ENCODE data around the gene PDE1A. TPM values are rescaled to one million over a fixed set of nuclear protein-coding genes. Genes with fewer than 3 reads are reported as not detected.

Gene PDE1A
- total RNA-seq, 1 experiment from 2014 or later = 3.1 TPM

DNA sequence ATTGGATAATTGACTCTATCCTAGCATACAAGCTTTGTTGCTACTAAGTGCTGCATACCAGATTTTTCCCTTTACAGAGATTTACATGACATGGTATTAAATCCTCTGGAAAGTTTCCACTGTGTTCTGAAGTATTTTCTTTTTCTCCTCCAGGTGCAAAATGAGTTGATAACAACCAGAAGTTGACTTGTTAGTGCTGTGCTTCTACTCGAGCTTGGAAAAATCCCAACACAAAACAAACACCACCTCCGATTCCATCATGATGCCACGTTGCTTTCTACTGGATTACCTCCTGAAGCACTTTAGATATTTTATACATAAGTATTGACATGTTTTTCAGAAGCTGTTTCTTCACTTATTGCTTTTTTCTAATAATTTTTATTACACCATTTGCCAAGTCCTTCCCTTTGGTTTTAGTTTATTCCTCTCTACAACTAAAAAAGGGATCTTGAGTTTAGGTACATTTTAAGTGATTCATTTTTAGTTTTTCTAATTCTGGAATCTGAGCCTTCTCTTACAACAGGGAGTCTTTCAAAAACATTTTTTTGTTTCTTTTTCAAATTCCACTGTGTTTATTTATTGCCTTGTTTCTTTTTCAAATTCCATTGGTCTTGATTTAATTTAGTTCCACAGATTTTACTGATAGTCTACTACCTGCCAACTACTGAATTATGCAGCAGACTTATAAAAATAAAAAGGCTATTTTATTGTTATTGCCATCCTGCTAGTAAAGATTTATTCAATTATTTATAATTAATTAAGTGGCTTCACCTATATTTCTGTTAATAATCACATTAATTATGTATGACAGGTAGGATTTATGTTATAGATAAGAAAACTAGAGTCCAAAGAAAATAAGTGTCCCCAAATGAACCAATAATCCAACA is 297.8 kb downstream of the PDE1A start:
- ChIA-PET POLR2A (ENCODE audit: low non-redundant PET) (no interaction called here), CTCF (no interaction called here)
- Histone ChIP-seq H3K4me1 (ENCODE audit: insufficient read depth, low read length, poor library complexity, severe bottlenecking) (no peaks in the 10 kb centered on the region), H3K9me3 (ENCODE audit: low read depth, low read length, poor library complexity, severe bottlenecking) (no peaks in the 10 kb centered on the region), H3K36me3 (ENCODE audit: insufficient read depth, low read length, poor library complexity, severe bottlenecking) (no peaks in the 10 kb centered on the region), H3K27me3 (replicated peaks; ENCODE audit: insufficient read depth, low read depth, low read length, poor library complexity) (no peaks in the 10 kb centered on the region), H3K27ac (ENCODE audit: low read depth, low read length, poor library complexity, severe bottlenecking) (no peak overlapping the region), H3K4me3 (ENCODE audit: low read depth, low read length, poor library complexity, severe bottlenecking) (no peak overlapping the region)
- intact Hi-C loops (cut with micrococcal nuclease; ENCODE audit: unreplicated experiment) = no loop called here
- DNase-seq (ENCODE audit: low spot score) = no peak
- TF ChIP-seq, protein P1, sequence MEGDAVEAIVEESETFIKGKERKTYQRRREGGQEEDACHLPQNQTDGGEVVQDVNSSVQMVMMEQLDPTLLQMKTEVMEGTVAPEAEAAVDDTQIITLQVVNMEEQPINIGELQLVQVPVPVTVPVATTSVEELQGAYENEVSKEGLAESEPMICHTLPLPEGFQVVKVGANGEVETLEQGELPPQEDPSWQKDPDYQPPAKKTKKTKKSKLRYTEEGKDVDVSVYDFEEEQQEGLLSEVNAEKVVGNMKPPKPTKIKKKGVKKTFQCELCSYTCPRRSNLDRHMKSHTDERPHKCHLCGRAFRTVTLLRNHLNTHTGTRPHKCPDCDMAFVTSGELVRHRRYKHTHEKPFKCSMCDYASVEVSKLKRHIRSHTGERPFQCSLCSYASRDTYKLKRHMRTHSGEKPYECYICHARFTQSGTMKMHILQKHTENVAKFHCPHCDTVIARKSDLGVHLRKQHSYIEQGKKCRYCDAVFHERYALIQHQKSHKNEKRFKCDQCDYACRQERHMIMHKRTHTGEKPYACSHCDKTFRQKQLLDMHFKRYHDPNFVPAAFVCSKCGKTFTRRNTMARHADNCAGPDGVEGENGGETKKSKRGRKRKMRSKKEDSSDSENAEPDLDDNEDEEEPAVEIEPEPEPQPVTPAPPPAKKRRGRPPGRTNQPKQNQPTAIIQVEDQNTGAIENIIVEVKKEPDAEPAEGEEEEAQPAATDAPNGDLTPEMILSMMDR (conservative IDR thresholded peaks at IDR 0.05; ENCODE audit: low read depth, low read length) = no peak
- no peak for TF ChIP-seq EZH2 (IDR thresholded peaks at IDR 0.05; ENCODE audit: borderline replicate concordance, low read depth, low read length, poor library complexity, severe bottlenecking)
- BruUV-seq (replicated peaks) = no TSS peak

DNA sequence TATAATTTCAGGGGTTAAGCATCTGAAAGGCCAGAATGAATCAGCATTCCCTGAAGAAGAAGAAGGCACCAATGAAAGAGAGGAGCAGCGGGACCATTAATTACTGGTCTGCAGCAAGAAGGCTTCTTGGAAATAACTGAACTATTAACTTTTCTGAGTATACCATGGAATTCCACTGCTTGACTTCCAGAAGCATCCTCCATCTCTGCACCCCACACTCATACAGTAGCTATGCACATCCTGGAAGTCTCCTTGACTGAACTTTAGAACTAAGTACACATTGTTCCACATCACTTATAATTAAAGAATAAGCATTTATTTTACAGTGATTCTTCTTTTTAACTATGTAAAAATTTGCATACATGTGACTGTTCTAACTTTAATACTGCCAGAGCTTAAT is 309.6 kb downstream of the PDE1A start:
- Histone ChIP-seq H3K36me3 (ENCODE audit: insufficient read depth, low read length, poor library complexity, severe bottlenecking) (no peaks in the 10 kb centered on the region), H3K4me1 (ENCODE audit: insufficient read depth, low read length, poor library complexity, severe bottlenecking) (no peaks in the 10 kb centered on the region), H3K27ac (ENCODE audit: low read depth, low read length, poor library complexity, severe bottlenecking) (no peak overlapping the region), H3K4me3 (ENCODE audit: low read depth, low read length, poor library complexity, severe bottlenecking) (no peak overlapping the region), H3K9me3 (ENCODE audit: low read depth, low read length, poor library complexity, severe bottlenecking) (no peaks in the 10 kb centered on the region), H3K27me3 (replicated peaks; ENCODE audit: insufficient read depth, low read depth, low read length, poor library complexity) (no peaks in the 10 kb centered on the region)
- ChIA-PET CTCF (no interaction called here), POLR2A (ENCODE audit: low non-redundant PET) (interaction anchor here (0.6 kb wide), 1 partner anchor 473 kb away, joined by 3 read pairs; no protein-coding TSS in a partner anchor)
- intact Hi-C loops (cut with micrococcal nuclease; ENCODE audit: unreplicated experiment) = no loop called here
- BruUV-seq (replicated peaks) = no TSS peak
- TF ChIP-seq EZH2 (IDR thresholded peaks at IDR 0.05; ENCODE audit: borderline replicate concordance, low read depth, low read length, poor library complexity, severe bottlenecking) = no peak
- DNase-seq (ENCODE audit: low spot score) = no peak

GRCh38 chr2:182116774-182117173 is 310.1 kb downstream of the PDE1A start:
- no peaks in the 10 kb centered on the region for H3K4me1 ChIP-seq (ENCODE audit: insufficient read depth, low read length, poor library complexity, severe bottlenecking)
- no peak for DNase-seq (ENCODE audit: low spot score)
- CTCF ChIA-PET = no interaction called here
- no peak overlapping the region for H3K4me3 ChIP-seq (ENCODE audit: low read depth, low read length, poor library complexity, severe bottlenecking)
- TF ChIP-seq, protein P1 (conservative IDR thresholded peaks at IDR 0.05; ENCODE audit: low read depth, low read length) = no peak
- no peak for TF ChIP-seq EZH2 (IDR thresholded peaks at IDR 0.05; ENCODE audit: borderline replicate concordance, low read depth, low read length, poor library complexity, severe bottlenecking)
- no peaks in the 10 kb centered on the region for H3K27me3 ChIP-seq (replicated peaks; ENCODE audit: insufficient read depth, low read depth, low read length, poor library complexity)
- no peak overlapping the region for H3K27ac ChIP-seq (ENCODE audit: low read depth, low read length, poor library complexity, severe bottlenecking)
- POLR2A ChIA-PET (ENCODE audit: low non-redundant PET) = interaction anchor here (0.6 kb wide), 1 partner anchor 472 kb away, joined by 3 read pairs; no protein-coding TSS in a partner anchor
- no peaks in the 10 kb centered on the region for H3K9me3 ChIP-seq (ENCODE audit: low read depth, low read length, poor library complexity, severe bottlenecking)
- intact Hi-C loops (cut with micrococcal nuclease; ENCODE audit: unreplicated experiment) = no loop called here
- no peaks in the 10 kb centered on the region for H3K36me3 ChIP-seq (ENCODE audit: insufficient read depth, low read length, poor library complexity, severe bottlenecking)
- BruUV-seq (replicated peaks) = no TSS peak
